GM19324 (cell line): ENCODE results near the gene ADGRL3.

Source experiments
- ATAC-seq: cut with Tn5 transposase; IDR thresholded peaks from one replicate; pipeline ENCODE4 v1.9.1; 2021; ENCODE audit warnings: mild to moderate bottlenecking, moderate library complexity; ENCODE audit not compliant: unreplicated experiment, low FRiP score

The ADGRL3 gene

GRCh38 chr4:61407642-61408618, 207.8 kb downstream of the ADGRL3 start:
- no peak for ATAC-seq

GRCh38 chr4:61408861-61409260, 208.7 kb downstream of the ADGRL3 start:
- no peak for ATAC-seq

GRCh38 chr4:61411241-61411640, 211.1 kb downstream of the ADGRL3 start:
- no peak for ATAC-seq

GRCh38 chr4:61425315-61425714, 225.2 kb downstream of the ADGRL3 start:
- ATAC-seq, result no peak

- ATAC-seq, result no peak
Observed at GRCh38 chr4:61426229-61426628, 226.1 kb downstream of the ADGRL3 start.

GRCh38 chr4:61427099-61427817, 227.1 kb downstream of the ADGRL3 start:
- no peak for ATAC-seq

GRCh38 chr4:61427818-61428495, 227.8 kb downstream of the ADGRL3 start:
- ATAC-seq, result no peak

GRCh38 chr4:61428950-61429349, 228.8 kb downstream of the ADGRL3 start:
- no peak for ATAC-seq

- ATAC-seq, result no peak
Observed at GRCh38 chr4:61431131-61431530, 231.0 kb downstream of the ADGRL3 start.

GRCh38 chr4:61437923-61438322, 237.8 kb downstream of the ADGRL3 start:
- ATAC-seq, result no peak

- no peak for ATAC-seq
Observed at GRCh38 chr4:61440321-61440720, 240.2 kb downstream of the ADGRL3 start.

GRCh38 chr4:61442936-61443335, 242.8 kb downstream of the ADGRL3 start:
- ATAC-seq, result no peak

GRCh38 chr4:61443813-61444510, 243.8 kb downstream of the ADGRL3 start:
- ATAC-seq, result no peak

GRCh38 chr4:61445374-61446063, 245.4 kb downstream of the ADGRL3 start:
- no peak for ATAC-seq

- no peak for ATAC-seq
Observed at GRCh38 chr4:61446941-61447340, 246.8 kb downstream of the ADGRL3 start.

- ATAC-seq, result no peak
Observed at GRCh38 chr4:61447918-61448317, 247.8 kb downstream of the ADGRL3 start.

GRCh38 chr4:61451935-61452334, 251.8 kb downstream of the ADGRL3 start:
- ATAC-seq, result no peak

GRCh38 chr4:61461956-61462355, 261.8 kb downstream of the ADGRL3 start:
- ATAC-seq, result no peak

- ATAC-seq, result no peak
Observed at GRCh38 chr4:61462451-61463326, 262.6 kb downstream of the ADGRL3 start.
